Neural cell (in vitro differentiated cells): Measurements from ENCODE around the gene MYRIP. TPM values are rescaled to one million over a fixed set of nuclear protein-coding genes. Genes with fewer than 3 reads are reported as not detected.

ENCODE experiments used
- H2AFZ ChIP-seq: fragments of 200-600, 300-800 bp; sonication (generic), shearing (Covaris generic); 2 replicates; pipeline ENCODE4 v1.6.0; 2014; ENCODE audit warnings: low read depth, mild to moderate bottlenecking, antibody characterized with exemption, low read length, moderate library complexity
- H3F3A ChIP-seq: fragments of 200-600 bp; shearing (Covaris generic); 2 replicates; pipeline ENCODE4 v1.6.1; 2016; ENCODE audit warnings: mild to moderate bottlenecking, moderate library complexity, mixed read lengths, antibody characterized with exemption, low read length; ENCODE audit not compliant: insufficient read depth, poor library complexity, severe bottlenecking
- H3K27ac ChIP-seq: fragments of 200-600, 300-800 bp; sonication (generic), shearing (Covaris generic); 2 replicates; pipeline ENCODE4 v1.5.1; 2014; ENCODE audit warnings: mild to moderate bottlenecking, low read length, moderate library complexity
- H3K27me3 ChIP-seq: fragments of 300-800, 200-600 bp; sonication (generic), shearing (Covaris generic); 2 replicates; pipeline ENCODE4 v1.6.0; 2014; ENCODE audit warnings: mild to moderate bottlenecking, low read depth, low read length, moderate library complexity; ENCODE audit not compliant: insufficient read depth
- H3K36me3 ChIP-seq: fragments of 300-800, 200-600 bp; sonication (generic), shearing (Covaris generic); 2 replicates; pipeline ENCODE4 v1.5.1; 2014; ENCODE audit warnings: mild to moderate bottlenecking, antibody characterized with exemption, low read length, moderate library complexity; ENCODE audit not compliant: insufficient read depth
- H3K4me2 ChIP-seq: fragments of 300-800, 200-600 bp; sonication (generic), shearing (Covaris generic); 2 replicates; pipeline ENCODE4 v1.6.0; 2014; ENCODE audit warnings: mild to moderate bottlenecking, low read length
- H3K4me3 ChIP-seq: fragments of 300-800, 200-600 bp; sonication (generic), shearing (Covaris generic); 2 replicates; pipeline ENCODE4 v1.5.1; 2014; ENCODE audit warnings: mild to moderate bottlenecking, low read length, moderate library complexity
- H3K79me2 ChIP-seq: fragments of 200-600 bp; shearing (Covaris generic); replicated peaks from 2 replicates; pipeline ENCODE4 v1.6.0; 2014; ENCODE audit warnings: mild to moderate bottlenecking, low read length, moderate library complexity; ENCODE audit not compliant: insufficient read depth
- H3K9ac ChIP-seq: fragments of 300-800, 200-600 bp; sonication (generic), shearing (Covaris generic); 2 replicates; pipeline ENCODE4 v1.6.1; 2016; ENCODE audit warnings: mild to moderate bottlenecking, low read length, mixed read lengths
- H3K9me2 ChIP-seq: fragments of 200-600 bp; shearing (Covaris generic); 2 replicates; pipeline ENCODE4 v1.6.1; 2016; ENCODE audit warnings: mild to moderate bottlenecking, low read length, mixed read lengths; ENCODE audit not compliant: insufficient read depth
- H3K9me3 ChIP-seq: fragments of 200-600, 300-800 bp; sonication (generic), shearing (Covaris generic); 2 replicates; pipeline ENCODE4 v1.6.1; 2016; ENCODE audit warnings: mild to moderate bottlenecking, mixed run types, low read length, moderate library complexity, mixed read lengths
- H4K20me1 ChIP-seq: fragments of 200-600 bp; shearing (Covaris generic); 2 replicates; pipeline ENCODE4 v1.6.1; 2016; ENCODE audit warnings: mild to moderate bottlenecking, mixed run types; ENCODE audit not compliant: insufficient read depth
- CTCF ChIP-seq: fragments of 450-650 bp; IDR thresholded peaks from 2 replicates; pipeline ENCODE4 v1.5.1; 2014; ENCODE audit warnings: antibody characterized with exemption, mild to moderate bottlenecking, moderate library complexity; ENCODE audit not compliant: poor library complexity, severe bottlenecking
- EP300 ChIP-seq: fragments of 450-650 bp; conservative IDR thresholded peaks from 2 replicates; pipeline ENCODE4 v1.6.1; 2014; ENCODE audit warnings: antibody characterized with exemption, mild to moderate bottlenecking, moderate library complexity; ENCODE audit not compliant: poor library complexity, severe bottlenecking
- EZH2 ChIP-seq: fragments of 200-600, 300-800 bp; shearing (Covaris generic), sonication (generic); IDR thresholded peaks from 2 replicates; pipeline ENCODE4 v1.6.1; 2014; ENCODE audit warnings: antibody characterized with exemption, low read length, borderline replicate concordance, mild to moderate bottlenecking; ENCODE audit not compliant: insufficient read depth, poor library complexity, severe bottlenecking
- MXI1 ChIP-seq: fragments of 450-650 bp; conservative IDR thresholded peaks from 2 replicates; pipeline ENCODE4 v1.6.1; 2014; ENCODE audit warnings: antibody characterized with exemption, mild to moderate bottlenecking; ENCODE audit not compliant: poor library complexity, severe bottlenecking
- POLR2AphosphoS5 ChIP-seq: IDR thresholded peaks from 2 replicates; pipeline ENCODE4 v1.6.1; 2012
- RAD21 ChIP-seq: fragments of 450-650 bp; conservative IDR thresholded peaks from 2 replicates; pipeline ENCODE4 v1.6.1; 2014; ENCODE audit warnings: antibody characterized with exemption, mild to moderate bottlenecking, moderate library complexity
- SMC3 ChIP-seq: fragments of 450-650 bp; conservative IDR thresholded peaks from 2 replicates; pipeline ENCODE4 v1.6.1; 2014; ENCODE audit warnings: antibody characterized with exemption, mild to moderate bottlenecking, moderate library complexity; ENCODE audit not compliant: poor library complexity
- TAF1 ChIP-seq: IDR thresholded peaks from 2 replicates; pipeline ENCODE4 v1.6.1; 2012; ENCODE audit warnings: low read depth
- polyA plus RNA-seq: library from polyadenylated mRNA; depleted of rRNA; stranded (reverse); fragments of >200 nt; gene quantifications from 2 replicates; pipeline ENCODE4 v1.2.3, GENCODE V29; 2014
- TF ChIP-seq, protein P1 (sequence below): IDR thresholded peaks from 2 replicates; pipeline ENCODE4 v1.6.1; 2012; ENCODE audit warnings: borderline replicate concordance

The MYRIP gene
- polyA plus RNA-seq, 1 donor from 2014 or later, result 0.76 TPM

GRCh38 chr3:39937874-39938273 is 128.5 kb downstream of the MYRIP start:
- Histone ChIP-seq H2AFZ (no peak overlapping the region), H3K36me3 (no peaks in the 10 kb centered on the region), H4K20me1 (no peaks in the 10 kb centered on the region), H3K4me2 (no peak overlapping the region), H3K4me3 (no peak overlapping the region), H3K9ac (no peak overlapping the region), H3K9me2 (no peaks in the 10 kb centered on the region), H3K79me2 (no peaks in the 10 kb centered on the region), H3F3A (no peaks in the 10 kb centered on the region), H3K27me3 (no peaks in the 10 kb centered on the region), H3K27ac (no peak overlapping the region), H3K9me3 (no peaks in the 10 kb centered on the region)
- TF ChIP-seq TAF1, result no peak
- TF ChIP-seq MXI1, result no peak
- TF ChIP-seq RAD21, result no peak
- no peak for TF ChIP-seq EP300
- no peak for TF ChIP-seq EZH2
- TF ChIP-seq, protein P1, sequence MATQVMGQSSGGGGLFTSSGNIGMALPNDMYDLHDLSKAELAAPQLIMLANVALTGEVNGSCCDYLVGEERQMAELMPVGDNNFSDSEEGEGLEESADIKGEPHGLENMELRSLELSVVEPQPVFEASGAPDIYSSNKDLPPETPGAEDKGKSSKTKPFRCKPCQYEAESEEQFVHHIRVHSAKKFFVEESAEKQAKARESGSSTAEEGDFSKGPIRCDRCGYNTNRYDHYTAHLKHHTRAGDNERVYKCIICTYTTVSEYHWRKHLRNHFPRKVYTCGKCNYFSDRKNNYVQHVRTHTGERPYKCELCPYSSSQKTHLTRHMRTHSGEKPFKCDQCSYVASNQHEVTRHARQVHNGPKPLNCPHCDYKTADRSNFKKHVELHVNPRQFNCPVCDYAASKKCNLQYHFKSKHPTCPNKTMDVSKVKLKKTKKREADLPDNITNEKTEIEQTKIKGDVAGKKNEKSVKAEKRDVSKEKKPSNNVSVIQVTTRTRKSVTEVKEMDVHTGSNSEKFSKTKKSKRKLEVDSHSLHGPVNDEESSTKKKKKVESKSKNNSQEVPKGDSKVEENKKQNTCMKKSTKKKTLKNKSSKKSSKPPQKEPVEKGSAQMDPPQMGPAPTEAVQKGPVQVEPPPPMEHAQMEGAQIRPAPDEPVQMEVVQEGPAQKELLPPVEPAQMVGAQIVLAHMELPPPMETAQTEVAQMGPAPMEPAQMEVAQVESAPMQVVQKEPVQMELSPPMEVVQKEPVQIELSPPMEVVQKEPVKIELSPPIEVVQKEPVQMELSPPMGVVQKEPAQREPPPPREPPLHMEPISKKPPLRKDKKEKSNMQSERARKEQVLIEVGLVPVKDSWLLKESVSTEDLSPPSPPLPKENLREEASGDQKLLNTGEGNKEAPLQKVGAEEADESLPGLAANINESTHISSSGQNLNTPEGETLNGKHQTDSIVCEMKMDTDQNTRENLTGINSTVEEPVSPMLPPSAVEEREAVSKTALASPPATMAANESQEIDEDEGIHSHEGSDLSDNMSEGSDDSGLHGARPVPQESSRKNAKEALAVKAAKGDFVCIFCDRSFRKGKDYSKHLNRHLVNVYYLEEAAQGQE, result no peak
- TF ChIP-seq CTCF, result no peak
- no peak for TF ChIP-seq SMC3
- no peak for TF ChIP-seq POLR2AphosphoS5

DNA sequence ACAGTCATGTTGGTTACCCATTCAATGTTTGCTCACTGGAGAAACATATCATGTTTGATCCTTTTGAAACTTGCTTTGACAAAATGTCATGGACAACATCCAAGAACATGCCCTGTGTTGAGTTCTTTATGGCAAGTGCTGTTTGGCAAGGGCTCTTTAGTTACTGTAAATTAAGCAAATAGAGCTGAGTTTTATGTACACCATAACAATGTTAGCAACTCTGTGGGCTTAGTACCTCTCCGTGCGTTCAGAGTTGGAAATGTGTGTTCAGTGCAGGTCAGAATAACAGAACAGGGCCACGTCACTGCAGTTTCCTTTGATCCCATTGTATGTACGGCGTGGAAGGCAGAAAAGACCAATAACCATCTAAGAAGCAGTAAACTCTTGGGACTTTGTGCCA is 132.5 kb downstream of the MYRIP start:
- Histone ChIP-seq H2AFZ (no peak overlapping the region), H3F3A (no peaks in the 10 kb centered on the region), H3K4me2 (no peak overlapping the region), H3K27me3 (no peaks in the 10 kb centered on the region), H3K27ac (no peak overlapping the region), H3K9ac (no peak overlapping the region), H4K20me1 (no peaks in the 10 kb centered on the region), H3K4me3 (no peak overlapping the region), H3K36me3 (no peaks in the 10 kb centered on the region), H3K9me3 (no peaks in the 10 kb centered on the region), H3K9me2 (no peaks in the 10 kb centered on the region), H3K79me2 (no peaks in the 10 kb centered on the region)
- no peak for TF ChIP-seq EP300
- TF ChIP-seq TAF1, result no peak
- no peak for TF ChIP-seq SMC3
- TF ChIP-seq, protein P1, result no peak
- TF ChIP-seq MXI1, result no peak
- no peak for TF ChIP-seq CTCF
- no peak for TF ChIP-seq RAD21
- TF ChIP-seq POLR2AphosphoS5, result no peak
- no peak for TF ChIP-seq EZH2
